Measurements from ENCODE around the gene SERINC3. TPM values are rescaled to one million over a fixed set of nuclear protein-coding genes. Genes with fewer than 3 reads are reported as not detected.

The SERINC3 gene
- total and polyA plus RNA-seq, 2 of the 13 experiments (the other 11 are each of a cell fraction or from before 2014, with no cell fraction given) = 82.0 to 226 TPM

- TF ChIP-seq ATF7 (IDR thresholded peaks at IDR 0.05) = no peak
- peak; percentile 95 for TF ChIP-seq ATF7 (CRISPR knock-in tag; IDR thresholded peaks at IDR 0.05)
- peak; percentile 56 for TF ChIP-seq NCOA2 (CRISPR knock-in tag; IDR thresholded peaks at IDR 0.05)
- 0 out of 2 replicates have a peak, but pooled peaks have one; percentile 84 for TF ChIP-seq ZFP62 (CRISPR knock-in tag; IDR thresholded peaks at IDR 0.05)
- TF ChIP-seq, protein P1, sequence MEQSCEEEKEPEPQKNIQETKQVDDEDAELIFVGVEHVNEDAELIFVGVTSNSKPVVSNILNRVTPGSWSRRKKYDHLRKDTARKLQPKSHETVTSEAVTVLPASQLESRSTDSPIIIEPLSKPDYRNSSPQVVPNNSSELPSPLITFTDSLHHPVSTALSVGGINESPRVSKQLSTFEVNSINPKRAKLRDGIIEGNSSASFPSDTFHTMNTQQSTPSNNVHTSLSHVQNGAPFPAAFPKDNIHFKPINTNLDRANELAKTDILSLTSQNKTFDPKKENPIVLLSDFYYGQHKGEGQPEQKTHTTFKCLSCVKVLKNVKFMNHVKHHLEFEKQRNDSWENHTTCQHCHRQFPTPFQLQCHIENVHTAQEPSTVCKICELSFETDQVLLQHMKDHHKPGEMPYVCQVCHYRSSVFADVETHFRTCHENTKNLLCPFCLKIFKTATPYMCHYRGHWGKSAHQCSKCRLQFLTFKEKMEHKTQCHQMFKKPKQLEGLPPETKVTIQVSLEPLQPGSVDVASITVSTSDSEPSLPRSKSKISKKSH (CRISPR knock-in tag; IDR thresholded peaks at IDR 0.05; ENCODE audit: borderline replicate concordance) = peak; percentile 99
- TF ChIP-seq, protein P2, sequence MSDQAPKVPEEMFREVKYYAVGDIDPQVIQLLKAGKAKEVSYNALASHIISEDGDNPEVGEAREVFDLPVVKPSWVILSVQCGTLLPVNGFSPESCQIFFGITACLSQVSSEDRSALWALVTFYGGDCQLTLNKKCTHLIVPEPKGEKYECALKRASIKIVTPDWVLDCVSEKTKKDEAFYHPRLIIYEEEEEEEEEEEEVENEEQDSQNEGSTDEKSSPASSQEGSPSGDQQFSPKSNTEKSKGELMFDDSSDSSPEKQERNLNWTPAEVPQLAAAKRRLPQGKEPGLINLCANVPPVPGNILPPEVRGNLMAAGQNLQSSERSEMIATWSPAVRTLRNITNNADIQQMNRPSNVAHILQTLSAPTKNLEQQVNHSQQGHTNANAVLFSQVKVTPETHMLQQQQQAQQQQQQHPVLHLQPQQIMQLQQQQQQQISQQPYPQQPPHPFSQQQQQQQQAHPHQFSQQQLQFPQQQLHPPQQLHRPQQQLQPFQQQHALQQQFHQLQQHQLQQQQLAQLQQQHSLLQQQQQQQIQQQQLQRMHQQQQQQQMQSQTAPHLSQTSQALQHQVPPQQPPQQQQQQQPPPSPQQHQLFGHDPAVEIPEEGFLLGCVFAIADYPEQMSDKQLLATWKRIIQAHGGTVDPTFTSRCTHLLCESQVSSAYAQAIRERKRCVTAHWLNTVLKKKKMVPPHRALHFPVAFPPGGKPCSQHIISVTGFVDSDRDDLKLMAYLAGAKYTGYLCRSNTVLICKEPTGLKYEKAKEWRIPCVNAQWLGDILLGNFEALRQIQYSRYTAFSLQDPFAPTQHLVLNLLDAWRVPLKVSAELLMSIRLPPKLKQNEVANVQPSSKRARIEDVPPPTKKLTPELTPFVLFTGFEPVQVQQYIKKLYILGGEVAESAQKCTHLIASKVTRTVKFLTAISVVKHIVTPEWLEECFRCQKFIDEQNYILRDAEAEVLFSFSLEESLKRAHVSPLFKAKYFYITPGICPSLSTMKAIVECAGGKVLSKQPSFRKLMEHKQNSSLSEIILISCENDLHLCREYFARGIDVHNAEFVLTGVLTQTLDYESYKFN (CRISPR knock-in tag; conservative IDR thresholded peaks at IDR 0.05) = peak; percentile 73
- TF ChIP-seq, protein P3, sequence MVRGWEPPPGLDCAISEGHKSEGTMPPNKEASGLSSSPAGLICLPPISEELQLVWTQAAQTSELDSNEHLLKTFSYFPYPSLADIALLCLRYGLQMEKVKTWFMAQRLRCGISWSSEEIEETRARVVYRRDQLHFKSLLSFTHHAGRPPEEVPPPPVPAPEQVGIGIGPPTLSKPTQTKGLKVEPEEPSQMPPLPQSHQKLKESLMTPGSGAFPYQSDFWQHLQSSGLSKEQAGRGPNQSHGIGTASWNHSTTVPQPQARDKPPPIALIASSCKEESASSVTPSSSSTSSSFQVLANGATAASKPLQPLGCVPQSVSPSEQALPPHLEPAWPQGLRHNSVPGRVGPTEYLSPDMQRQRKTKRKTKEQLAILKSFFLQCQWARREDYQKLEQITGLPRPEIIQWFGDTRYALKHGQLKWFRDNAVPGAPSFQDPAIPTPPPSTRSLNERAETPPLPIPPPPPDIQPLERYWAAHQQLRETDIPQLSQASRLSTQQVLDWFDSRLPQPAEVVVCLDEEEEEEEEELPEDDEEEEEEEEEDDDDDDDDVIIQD (CRISPR knock-in tag; IDR thresholded peaks at IDR 0.05; ENCODE audit: low read depth) = peak; percentile 75
- TF ChIP-seq, protein P4, sequence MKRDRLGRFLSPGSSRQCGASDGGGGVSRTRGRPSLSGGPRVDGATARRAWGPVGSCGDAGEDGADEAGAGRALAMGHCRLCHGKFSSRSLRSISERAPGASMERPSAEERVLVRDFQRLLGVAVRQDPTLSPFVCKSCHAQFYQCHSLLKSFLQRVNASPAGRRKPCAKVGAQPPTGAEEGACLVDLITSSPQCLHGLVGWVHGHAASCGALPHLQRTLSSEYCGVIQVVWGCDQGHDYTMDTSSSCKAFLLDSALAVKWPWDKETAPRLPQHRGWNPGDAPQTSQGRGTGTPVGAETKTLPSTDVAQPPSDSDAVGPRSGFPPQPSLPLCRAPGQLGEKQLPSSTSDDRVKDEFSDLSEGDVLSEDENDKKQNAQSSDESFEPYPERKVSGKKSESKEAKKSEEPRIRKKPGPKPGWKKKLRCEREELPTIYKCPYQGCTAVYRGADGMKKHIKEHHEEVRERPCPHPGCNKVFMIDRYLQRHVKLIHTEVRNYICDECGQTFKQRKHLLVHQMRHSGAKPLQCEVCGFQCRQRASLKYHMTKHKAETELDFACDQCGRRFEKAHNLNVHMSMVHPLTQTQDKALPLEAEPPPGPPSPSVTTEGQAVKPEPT (CRISPR knock-in tag; IDR thresholded peaks at IDR 0.05; ENCODE audit: low read depth) = peak; percentile 95
- TF ChIP-seq ZBTB42 (CRISPR knock-in tag; IDR thresholded peaks at IDR 0.05) = no peak
- TF ChIP-seq NFAT5 (CRISPR knock-in tag; IDR thresholded peaks at IDR 0.05) = peak; percentile 93; the same call in 1 of the 2 replicates
- TF ChIP-seq CENPX (CRISPR knock-in tag; IDR thresholded peaks at IDR 0.05) = no peak
These were observed at the start of gene SERINC3 (continued) for GRCh38 chr20:44521484-44522481.
